Skeletal muscle tissue (tissue), 4 donors: ENCODE measurements around the gene FAM118B. TPM values are rescaled to one million over a fixed set of nuclear protein-coding genes. Genes with fewer than 3 reads are reported as not detected.
"Not testable (repeated sequence)": the region's sequence is repeated elsewhere in the genome, so short reads cannot be mapped to it uniquely, and the experiment has no call there.

Experiments used
- H3K27ac ChIP-seq: one replicate; pipeline ENCODE4 v1.7.0; 2013; ENCODE audit warnings: mild to moderate bottlenecking, low read depth, low read length, inconsistent platforms
- H3K27me3 ChIP-seq, 3 donors: one replicate each; pipeline ENCODE4 v1.7.0; 2013; ENCODE audit warnings: low read length in 3 of 3; ENCODE audit not compliant: control insufficient read depth in 3 of 3, insufficient read depth in 3 of 3
- H3K36me3 ChIP-seq, 3 donors: one replicate each; pipeline ENCODE4 v1.7.0; 2013; ENCODE audit warnings: low read length in 3 of 3; ENCODE audit not compliant: control insufficient read depth in 3 of 3, insufficient read depth in 3 of 3
- H3K4me1 ChIP-seq, 3 donors: one replicate each; pipeline ENCODE4 v1.7.0; 2013; ENCODE audit warnings: low read length in 3 of 3, mild to moderate bottlenecking in 3 of 3; ENCODE audit not compliant: control insufficient read depth in 3 of 3, insufficient read depth in 3 of 3
- H3K4me3 ChIP-seq, 3 donors: one replicate each; pipeline ENCODE4 v1.7.0; 2013; ENCODE audit warnings: low read length in 3 of 3
- H3K9ac ChIP-seq, 3 donors: one replicate each; pipeline ENCODE4 v1.7.0; 2013; ENCODE audit warnings: low read length in 3 of 3, mild to moderate bottlenecking in 3 of 3, moderate library complexity in 2 of 3, low read depth in 1 of 3
- H3K9me3 ChIP-seq, 3 donors: one replicate each; pipeline ENCODE4 v1.7.0; 2013; ENCODE audit warnings: low read length in 3 of 3; ENCODE audit not compliant: control insufficient read depth in 3 of 3
- total RNA-seq: library from RNA; depleted of rRNA; stranded (reverse); fragments of >200 nt; gene quantifications from one replicate; pipeline ENCODE4 v1.2.3, GENCODE V29; 2014
- donor health status: Osteomylitis.

FAM118B gene
- total RNA-seq, 1 donor from 2014 or later: 14.1 TPM

- Histone ChIP-seq H3K4me1 (peaks cover 2 to 8% (median 6%) of the 10 kb centered on the region in 3 donors), H3K36me3 (peaks cover 3 to 6% (median 6%) of the 10 kb centered on the region in 3 donors), H3K9ac (no peak overlapping the region), H3K27ac (no peak overlapping the region), H3K27me3 (no peaks in the 10 kb centered on the region), H3K4me3 (no peak overlapping the region), H3K9me3 (no peaks in the 10 kb centered on the region)
These were observed 20.3 kb downstream of the FAM118B start for GRCh38 chr11:126231725-126232459.

- Histone ChIP-seq H3K4me1 (peaks cover 2 to 8% (median 6%) of the 10 kb centered on the region in 3 donors), H3K27me3 (no peaks in the 10 kb centered on the region), H3K36me3 (peaks cover 3 to 6% (median 6%) of the 10 kb centered on the region in 3 donors), H3K4me3 (no peak overlapping the region), H3K27ac (no peak overlapping the region), H3K9me3 (no peaks in the 10 kb centered on the region), H3K9ac (no peak overlapping the region)
These were observed 21.1 kb downstream of the FAM118B start for GRCh38 chr11:126232683-126233082.

GRCh38 chr11:126233391-126233790 is 21.8 kb downstream of the FAM118B start:
- Histone ChIP-seq H3K4me1 (peaks cover 2 to 8% (median 6%) of the 10 kb centered on the region in 3 donors), H3K27ac (no peak overlapping the region), H3K4me3 (no peak overlapping the region), H3K36me3 (peaks cover 3 to 7% (median 6%) of the 10 kb centered on the region in 3 donors), H3K27me3 (no peaks in the 10 kb centered on the region), H3K9ac (no peak overlapping the region), H3K9me3 (no peaks in the 10 kb centered on the region)

GRCh38 chr11:126246636-126247035 is 35.1 kb downstream of the FAM118B start:
- Histone ChIP-seq H3K4me3 (no peak overlapping the region), H3K27ac (no peak overlapping the region), H3K36me3 (peaks cover 12 to 35% (median 29%) of the 10 kb centered on the region in 3 donors), H3K9ac (no peak overlapping the region), H3K9me3 (no peaks in the 10 kb centered on the region), H3K4me1 (no peaks in the 10 kb centered on the region), H3K27me3 (no peaks in the 10 kb centered on the region)

- Histone ChIP-seq H3K27me3 (no peaks in the 10 kb centered on the region), H3K4me1 (peaks cover 3 to 11% (median 4%) of the 10 kb centered on the region in 3 donors), H3K9ac (no peak overlapping the region), H3K4me3 (no peak overlapping the region), H3K27ac (no peak overlapping the region), H3K9me3 (no peaks in the 10 kb centered on the region), H3K36me3 (peaks cover 7 to 36% (median 33%) of the 10 kb centered on the region in 3 donors)
These were observed 41.7 kb downstream of the FAM118B start for GRCh38 chr11:126253265-126253664.

- Histone ChIP-seq H3K36me3 (peaks cover 7 to 36% (median 33%) of the 10 kb centered on the region in 3 donors), H3K9me3 (no peaks in the 10 kb centered on the region), H3K27me3 (no peaks in the 10 kb centered on the region), H3K27ac (no peak overlapping the region), H3K4me1 (peaks cover 3 to 11% (median 4%) of the 10 kb centered on the region in 3 donors), H3K4me3 (no peak overlapping the region), H3K9ac (no peak overlapping the region)
These were observed 43.2 kb downstream of the FAM118B start for GRCh38 chr11:126254819-126255218.

- H3K4me3 ChIP-seq: not testable (repeated sequence)
These were observed 43.9 kb downstream of the FAM118B start for GRCh38 chr11:126255507-126255906.

GRCh38 chr11:126256216-126256615 is 44.6 kb downstream of the FAM118B start:
- no peak overlapping the region for H3K4me3 ChIP-seq

More at GRCh38 chr11:126255507-126255906, 43.9 kb downstream of the FAM118B start:
- Histone ChIP-seq H3K4me1 (peaks cover 3 to 11% (median 4%) of the 10 kb centered on the region in 3 donors), H3K36me3 (peaks cover 7 to 36% (median 33%) of the 10 kb centered on the region in 3 donors)
- H3K9me3 ChIP-seq, H3K9ac ChIP-seq, H3K27me3 ChIP-seq, H3K27ac ChIP-seq: not testable (repeated sequence)

GRCh38 chr11:126257144-126257543 is 45.6 kb downstream of the FAM118B start:
- H3K27me3 ChIP-seq: no peaks in the 10 kb centered on the region
- no peak overlapping the region for H3K27ac ChIP-seq
- no peak overlapping the region for H3K9ac ChIP-seq
- no peaks in the 10 kb centered on the region for H3K9me3 ChIP-seq
- H3K4me3 ChIP-seq: no peak overlapping the region
- peaks cover 12 to 33% (median 28%) of the 10 kb centered on the region in 3 donors for H3K36me3 ChIP-seq
- H3K4me1 ChIP-seq: peaks cover 3 to 11% (median 7%) of the 10 kb centered on the region in 3 donors

More at GRCh38 chr11:126256216-126256615, 44.6 kb downstream of the FAM118B start:
- Histone ChIP-seq H3K27me3 (no peaks in the 10 kb centered on the region), H3K27ac (no peak overlapping the region), H3K9me3 (no peaks in the 10 kb centered on the region), H3K9ac (no peak overlapping the region), H3K4me1 (peaks cover 3 to 11% (median 7%) of the 10 kb centered on the region in 3 donors), H3K36me3 (peaks cover 9 to 28% (median 28%) of the 10 kb centered on the region in 3 donors)

GRCh38 chr11:126257764-126258163 is 46.2 kb downstream of the FAM118B start:
- no peak overlapping the region for H3K27ac ChIP-seq
- no peak overlapping the region for H3K9ac ChIP-seq
- no peak overlapping the region for H3K4me3 ChIP-seq
- no peaks in the 10 kb centered on the region for H3K27me3 ChIP-seq
- no peaks in the 10 kb centered on the region for H3K9me3 ChIP-seq
- peaks cover 3 to 11% (median 7%) of the 10 kb centered on the region in 3 donors for H3K4me1 ChIP-seq
- H3K36me3 ChIP-seq: peaks cover 12 to 36% (median 35%) of the 10 kb centered on the region in 3 donors
